Omental fat pad (tissue), 4 donors: ENCODE data around the gene LRCH4. TPM values are rescaled to one million over a fixed set of nuclear protein-coding genes. Genes with fewer than 3 reads are reported as not detected.
"Not testable (repeated sequence)": the region's sequence is repeated elsewhere in the genome, so short reads cannot be mapped to it uniquely, and the experiment has no call there.

Source experiments
- ATAC-seq: fragments of 150-250 bp; one replicate; pipeline ENCODE4 v1.9.1; 2016; ENCODE audit warnings: mild to moderate bottlenecking, moderate library complexity; ENCODE audit not compliant: low FRiP score
- DNase-seq: peaks from one replicate; pipeline ENCODE4 v3.0.0-alpha.2; 2019; ENCODE audit warnings: low spot score
- CTCF ChIP-seq, 3 donors: fragments of 450-650 bp; IDR thresholded peaks; one replicate each; pipeline ENCODE4 v1.5.1; 2016 to 2017; ENCODE audit warnings: antibody characterized with exemption in 3 of 3, mild to moderate bottlenecking in 3 of 3, moderate library complexity in 2 of 3
- total RNA-seq, 4 donors: library from RNA; depleted of rRNA; stranded (reverse); fragments of >200 nt; gene quantifications; one replicate each; pipeline ENCODE4 v1.1.0, GENCODE V29; 2016

Gene LRCH4
- total RNA-seq, 4 donors from 2014 or later: 51.8 to 108 (median 55.7) TPM

DNA sequence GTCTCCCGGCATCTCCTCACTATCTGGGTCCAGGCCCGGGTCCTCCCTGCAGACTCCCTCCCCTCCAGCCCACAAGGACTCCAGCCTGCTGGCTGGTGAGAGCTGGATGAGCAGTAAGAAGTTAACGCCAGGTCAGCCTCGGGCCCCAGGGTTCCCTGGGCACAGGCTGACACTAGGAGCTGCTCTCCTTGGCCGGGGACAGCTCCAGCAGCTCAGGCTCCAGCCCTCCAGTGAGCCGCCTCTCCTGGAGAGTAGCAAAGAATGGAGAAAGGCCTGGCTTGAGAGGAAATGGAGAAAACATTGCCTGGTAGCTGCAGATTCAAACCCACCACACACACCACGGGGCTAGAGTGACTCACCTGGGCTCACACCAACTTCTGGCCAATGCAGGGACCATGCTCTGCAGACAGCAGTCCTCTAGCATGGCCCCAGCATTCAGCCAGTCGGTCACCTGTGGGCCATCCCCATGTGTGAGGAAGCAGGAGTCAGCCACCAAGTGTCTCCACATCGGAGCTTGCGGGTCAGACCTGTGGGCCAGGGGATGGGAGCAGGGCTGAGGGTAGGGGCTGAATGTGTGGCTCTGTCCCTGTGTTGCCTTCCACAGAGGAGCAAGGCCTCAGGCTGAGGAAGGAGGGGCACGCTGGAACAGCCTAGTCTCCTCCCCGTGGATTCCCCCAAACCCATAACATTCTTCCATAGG is 18.7 kb downstream of the LRCH4 start:
- ATAC-seq (no peak), DNase-seq (no peak)
- no peak for TF ChIP-seq CTCF (IDR thresholded peaks at IDR 0.05)

DNA sequence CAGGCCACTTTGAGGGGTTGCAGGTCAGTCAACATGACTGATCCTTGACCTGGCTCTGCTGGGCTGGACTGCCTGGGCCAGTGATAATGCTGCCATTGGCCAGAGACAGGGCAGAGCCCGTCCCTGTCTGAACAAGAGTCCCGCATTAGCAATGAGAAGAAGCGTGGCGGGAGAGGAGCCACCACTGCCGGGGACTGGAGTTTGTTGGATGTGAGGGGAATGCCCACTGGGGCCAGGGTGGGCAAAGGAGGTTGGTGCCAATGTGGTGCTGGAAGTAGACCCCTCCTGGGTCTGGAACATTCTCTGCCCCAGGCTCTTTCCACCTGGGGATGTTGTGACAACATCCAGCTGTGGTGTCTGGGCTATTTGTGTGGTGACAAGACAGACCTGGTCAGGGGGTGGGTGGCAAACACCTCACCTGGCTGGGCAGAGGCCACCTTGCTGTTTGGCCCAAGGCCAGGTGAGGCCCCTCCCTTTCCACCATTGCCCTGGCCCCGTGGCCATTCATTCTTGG is 19.9 kb downstream of the LRCH4 start:
- DNase-seq (no peak), ATAC-seq (no peak)
- no peak for TF ChIP-seq CTCF (IDR thresholded peaks at IDR 0.05)

GRCh38 chr7:100565133-100565571 is 20.8 kb downstream of the LRCH4 start:
- DNase-seq (no peak), ATAC-seq (no peak)
- no peak for TF ChIP-seq CTCF (IDR thresholded peaks at IDR 0.05)

GRCh38 chr7:100564405-100564804 is 21.5 kb downstream of the LRCH4 start:
- DNase-seq, ATAC-seq: not testable (repeated sequence)

DNA sequence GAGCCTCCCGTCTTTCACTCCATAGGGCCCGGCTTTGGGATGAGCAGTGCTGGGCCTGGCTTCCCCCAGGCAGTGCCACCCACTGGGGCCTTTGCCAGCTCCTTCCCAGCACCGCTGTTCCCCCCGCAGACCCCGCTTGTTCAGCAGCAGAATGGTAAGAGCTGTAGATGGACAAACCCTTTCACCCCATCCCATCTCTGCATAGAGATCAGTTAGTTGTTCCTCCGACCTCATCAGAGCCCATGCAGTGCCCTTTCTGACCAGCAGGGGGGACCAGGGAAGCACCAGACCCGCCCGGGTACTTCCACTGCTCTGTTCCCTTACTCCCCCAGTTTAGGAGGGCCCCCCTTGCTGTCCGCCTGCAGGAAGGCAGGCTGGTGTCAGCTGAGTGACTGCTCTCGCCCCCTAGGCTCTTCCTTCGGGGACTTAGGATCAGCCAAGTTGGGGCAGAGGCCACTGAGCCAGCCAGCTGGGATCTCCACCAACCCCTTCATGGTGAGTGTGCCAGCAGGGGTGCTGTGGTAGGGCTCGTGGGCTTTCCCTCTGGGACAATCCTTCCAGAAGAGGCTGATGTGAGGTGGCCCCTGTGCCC is 22.0 kb downstream of the LRCH4 start:
- TF ChIP-seq CTCF (IDR thresholded peaks at IDR 0.05): peak in 2 of 3 donors; percentile 68 to 91
- peak; percentile 74 for ATAC-seq
- peak; percentile 97 for DNase-seq

DNA sequence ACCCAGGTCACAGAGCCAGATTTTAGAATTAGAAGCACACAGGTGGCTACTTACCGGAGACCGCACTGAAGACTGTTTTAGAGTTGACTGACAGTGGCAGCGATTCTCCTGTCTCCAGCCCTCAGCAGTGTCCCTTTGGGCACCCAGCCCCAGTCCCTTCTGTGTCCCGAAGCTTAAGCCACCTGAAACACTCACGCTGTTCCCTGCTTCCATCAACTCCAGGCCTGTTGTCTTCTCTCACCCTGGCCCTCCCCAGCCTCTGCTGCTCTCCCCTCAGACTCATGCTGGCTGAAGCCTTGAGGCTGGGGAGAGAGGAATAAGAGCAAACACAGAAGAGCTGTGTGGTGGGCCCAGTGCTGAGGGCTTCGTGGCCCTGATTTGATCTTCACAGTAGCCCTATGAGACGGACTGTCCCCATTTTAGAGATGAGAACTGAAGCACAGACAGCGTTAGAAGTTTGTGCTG is 22.8 kb downstream of the LRCH4 start:
- DNase-seq: no peak
- no peak for TF ChIP-seq CTCF (IDR thresholded peaks at IDR 0.05)
- no peak for ATAC-seq

DNA sequence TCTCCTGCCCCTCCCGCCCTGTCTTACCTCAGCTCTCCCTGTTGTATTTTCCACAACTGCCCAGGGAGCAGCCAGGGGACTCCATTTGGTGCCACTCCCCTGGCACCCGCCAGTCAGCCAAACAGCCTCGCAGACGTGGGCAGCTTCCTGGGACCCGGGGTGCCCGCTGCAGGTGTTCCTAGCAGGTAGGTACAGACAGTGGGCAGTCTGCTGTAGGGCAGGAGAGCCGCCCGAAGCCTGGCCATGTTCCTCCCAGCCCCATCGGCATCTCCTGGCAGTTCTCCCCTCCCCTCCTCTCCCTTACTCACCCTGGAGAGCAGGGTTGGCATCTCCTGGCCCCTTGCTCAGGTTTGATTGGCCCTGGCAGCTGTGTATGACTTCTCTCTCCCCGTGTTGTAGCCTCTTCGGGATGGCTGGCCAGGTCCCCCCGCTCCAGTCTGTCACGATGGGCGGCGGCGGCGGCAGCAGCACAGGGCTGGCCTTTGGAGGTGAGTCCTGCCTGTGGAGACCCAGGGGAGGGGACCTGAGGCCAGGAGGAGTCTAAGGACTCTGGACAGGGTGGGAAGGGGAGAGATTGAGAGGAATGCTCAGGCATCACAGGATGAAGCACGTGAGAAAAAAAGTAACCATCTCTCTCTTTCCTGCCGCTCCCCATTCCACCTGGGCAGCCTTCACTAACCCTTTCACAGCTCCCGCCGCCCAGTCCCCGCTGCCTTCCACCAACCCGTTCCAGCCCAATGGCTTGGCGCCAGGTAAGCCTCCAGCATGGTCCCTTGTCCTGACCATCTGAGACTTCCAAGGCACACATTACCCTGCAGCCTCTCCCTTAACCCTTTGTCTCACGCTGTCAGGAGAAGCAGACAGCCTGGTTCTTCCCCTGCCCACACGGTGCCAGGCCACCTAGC is 23.5 kb downstream of the LRCH4 start:
- no peak for TF ChIP-seq CTCF (IDR thresholded peaks at IDR 0.05)
- ATAC-seq (no peak), DNase-seq (no peak)
